ENCODE measurements around the gene RNF5. TPM values are rescaled to one million over a fixed set of nuclear protein-coding genes. Genes with fewer than 3 reads are reported as not detected.

RNF5 gene
- total and polyA plus RNA-seq, 10 of the 15 experiments (the other 5 are each of a cell fraction or from before 2014, with no cell fraction given), result 31.4 to 114 (median 62.8) TPM

- Histone ChIP-seq H3K4me3 (peak overlapping the region; percentile 94), H3K27ac (ENCODE audit: control insufficient read depth, insufficient read depth) (peak overlapping the region; percentile 11; the same call in 1 of the 2 replicates), H3K9me3 (replicated peaks; ENCODE audit: control insufficient read depth, insufficient read depth, low read length) (no peaks in the 10 kb centered on the region), H4K20me1 (ENCODE audit: control insufficient read depth, insufficient read depth) (no peaks in the 10 kb centered on the region), H3K79me2 (ENCODE audit: control insufficient read depth, insufficient read depth, low read length) (no peaks in the 10 kb centered on the region), H3K4me2 (ENCODE audit: control insufficient read depth, insufficient read depth) (peak overlapping the region; percentile 85), H3K36me3 (ENCODE audit: control insufficient read depth in 2 of 2, insufficient read depth in 2 of 2, low read length in 1 of 2) (no peaks in the 10 kb centered on the region; a peak in 2 of 4 replicates), H3K4me1 (ENCODE audit: control insufficient read depth, insufficient read depth, low read length) (peaks cover 3% of the 10 kb centered on the region; the same call in 1 of the 2 replicates), H3K27me3 (replicated peaks in 1 of 2; ENCODE audit: control insufficient read depth in 2 of 2, insufficient read depth in 2 of 2, low read length in 1 of 2) (peaks cover 0 to 8% of the 10 kb centered on the region in 2 experiments; a peak in 3 of 4 replicates), H3K9ac (ENCODE audit: control insufficient read depth, insufficient read depth, low read length) (peak overlapping the region; percentile 45), H2AFZ (ENCODE audit: control insufficient read depth, low read depth, low read length) (peak overlapping the region; percentile 77)
- BruUV-seq (replicated peaks), result no TSS peak
- intact Hi-C loops (cut with micrococcal nuclease; ENCODE audit: unreplicated experiment) (loop anchor here (2.0 to 10.0 kb wide), 3 partner anchors 36 to 110 kb away; no protein-coding TSS in a partner anchor), in situ Hi-C loops (cut with MboI) (no loop called here)
- WGBS (ENCODE audit: insufficient coverage, insufficient replicate concordance, low lambda C conversion rate, missing lambda C conversion rate), result 8% methylated on average over 31 of the region's 34 CpGs
- ChIA-PET CTCF (interaction anchor here (0.6 to 1.2 kb wide), 9 partner anchors 9 to 1190 kb away, joined by 3 to 7 read pairs (median 5); partner anchors contain the start of genes ATF6B and FKBPL), POLR2A (interaction anchor here (0.6 to 1.0 kb wide), 2 partner anchors 26 to 238 kb away, joined by 4 to 7 read pairs; partner anchors contain the start of gene ATF6B), SMC1A (ENCODE audit: uncharacterized antibody, unreplicated experiment) (interaction anchor here (0.7 to 1.1 kb wide), 4 partner anchors 22 to 99 kb away, joined by 3 to 5 read pairs (median 4); no protein-coding TSS in a partner anchor), RAD21 (ENCODE audit: unreplicated experiment) (interaction anchor here (0.6 to 1.3 kb wide), 5 partner anchors 23 to 41 kb away, joined by 3 to 5 read pairs (median 4); no protein-coding TSS in a partner anchor)
- ATAC-seq, result peak; percentile 95
- DNase-seq (ENCODE audit: low read depth, low spot score), result no peak
- peak; percentile 86 for FAIRE-seq
- TF ChIP-seq IKZF1 (conservative IDR thresholded peaks at IDR 0.05), result peak; percentile 26
- TF ChIP-seq ATF7 (IDR thresholded peaks at IDR 0.05; ENCODE audit: low read depth), result no peak
- no peak for TF ChIP-seq SMAD5 (IDR thresholded peaks at IDR 0.05; ENCODE audit: low read depth)
- TF ChIP-seq LARP7 (IDR thresholded peaks at IDR 0.05), result no peak
- no peak for TF ChIP-seq MAX (IDR thresholded peaks at IDR 0.05; ENCODE audit: low read depth, low read length)
- TF ChIP-seq REST (IDR thresholded peaks at IDR 0.05; ENCODE audit: low read depth, low read length), result no peak
- TF ChIP-seq SIN3A (IDR thresholded peaks at IDR 0.05; ENCODE audit: low read depth, low read length), result no peak; the same call in 1 of the 2 replicates
- TF ChIP-seq RBBP5 (conservative IDR thresholded peaks at IDR 0.05), result no peak
- TF ChIP-seq PKNOX1 (IDR thresholded peaks at IDR 0.05), result peak; percentile 31; the same call in 1 of the 2 replicates
- TF ChIP-seq, protein P1, sequence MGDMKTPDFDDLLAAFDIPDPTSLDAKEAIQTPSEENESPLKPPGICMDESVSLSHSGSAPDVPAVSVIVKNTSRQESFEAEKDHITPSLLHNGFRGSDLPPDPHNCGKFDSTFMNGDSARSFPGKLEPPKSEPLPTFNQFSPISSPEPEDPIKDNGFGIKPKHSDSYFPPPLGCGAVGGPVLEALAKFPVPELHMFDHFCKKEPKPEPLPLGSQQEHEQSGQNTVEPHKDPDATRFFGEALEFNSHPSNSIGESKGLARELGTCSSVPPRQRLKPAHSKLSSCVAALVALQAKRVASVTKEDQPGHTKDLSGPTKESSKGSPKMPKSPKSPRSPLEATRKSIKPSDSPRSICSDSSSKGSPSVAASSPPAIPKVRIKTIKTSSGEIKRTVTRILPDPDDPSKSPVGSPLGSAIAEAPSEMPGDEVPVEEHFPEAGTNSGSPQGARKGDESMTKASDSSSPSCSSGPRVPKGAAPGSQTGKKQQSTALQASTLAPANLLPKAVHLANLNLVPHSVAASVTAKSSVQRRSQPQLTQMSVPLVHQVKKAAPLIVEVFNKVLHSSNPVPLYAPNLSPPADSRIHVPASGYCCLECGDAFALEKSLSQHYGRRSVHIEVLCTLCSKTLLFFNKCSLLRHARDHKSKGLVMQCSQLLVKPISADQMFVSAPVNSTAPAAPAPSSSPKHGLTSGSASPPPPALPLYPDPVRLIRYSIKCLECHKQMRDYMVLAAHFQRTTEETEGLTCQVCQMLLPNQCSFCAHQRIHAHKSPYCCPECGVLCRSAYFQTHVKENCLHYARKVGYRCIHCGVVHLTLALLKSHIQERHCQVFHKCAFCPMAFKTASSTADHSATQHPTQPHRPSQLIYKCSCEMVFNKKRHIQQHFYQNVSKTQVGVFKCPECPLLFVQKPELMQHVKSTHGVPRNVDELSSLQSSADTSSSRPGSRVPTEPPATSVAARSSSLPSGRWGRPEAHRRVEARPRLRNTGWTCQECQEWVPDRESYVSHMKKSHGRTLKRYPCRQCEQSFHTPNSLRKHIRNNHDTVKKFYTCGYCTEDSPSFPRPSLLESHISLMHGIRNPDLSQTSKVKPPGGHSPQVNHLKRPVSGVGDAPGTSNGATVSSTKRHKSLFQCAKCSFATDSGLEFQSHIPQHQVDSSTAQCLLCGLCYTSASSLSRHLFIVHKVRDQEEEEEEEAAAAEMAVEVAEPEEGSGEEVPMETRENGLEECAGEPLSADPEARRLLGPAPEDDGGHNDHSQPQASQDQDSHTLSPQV (IDR thresholded peaks at IDR 0.05), result no peak
- TF ChIP-seq POLR2A (IDR thresholded peaks at IDR 0.05; ENCODE audit: low read depth, low read length), result peak; percentile 40; the same call in 1 of the 2 replicates
- TF ChIP-seq ZNF274 (IDR thresholded peaks at IDR 0.05; ENCODE audit: insufficient read depth, insufficient read length), result no peak
These were observed 23.6 kb upstream of the RNF5 start for GRCh38 chr6:32154514-32155161.

Measured in GM12878 (cell line).